GM19467 (cell line): ENCODE measurements around the gene CTNNBL1.
A peak's percentile ranks its signal among the peaks of the same experiment; 100 is the strongest.

Experiments
- ATAC-seq: cut with Tn5 transposase; IDR thresholded peaks from one replicate; pipeline ENCODE4 v1.9.1; 2021; ENCODE audit warnings: mild to moderate bottlenecking, moderate library complexity; ENCODE audit not compliant: unreplicated experiment

CTNNBL1 gene

DNA sequence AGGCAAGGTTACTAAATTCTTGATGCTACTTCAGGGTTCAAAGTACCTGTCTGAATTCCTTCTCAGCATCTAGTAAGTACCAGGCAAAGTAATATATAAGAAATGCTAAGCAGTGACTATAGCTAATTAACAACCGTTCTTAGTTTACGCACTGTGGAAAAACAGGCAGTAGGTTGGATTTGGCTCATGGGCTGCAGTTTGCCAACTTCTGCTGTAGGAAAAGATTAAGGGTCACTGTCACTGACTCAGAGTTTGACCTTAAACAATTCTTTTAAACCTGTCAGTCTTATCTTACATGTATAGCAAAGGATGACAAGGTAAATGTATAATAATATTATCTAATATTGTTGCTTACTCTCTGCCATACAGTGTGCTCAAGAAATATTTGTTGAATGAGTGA, 42.3 kb downstream of the CTNNBL1 start:
- no peak for ATAC-seq

DNA sequence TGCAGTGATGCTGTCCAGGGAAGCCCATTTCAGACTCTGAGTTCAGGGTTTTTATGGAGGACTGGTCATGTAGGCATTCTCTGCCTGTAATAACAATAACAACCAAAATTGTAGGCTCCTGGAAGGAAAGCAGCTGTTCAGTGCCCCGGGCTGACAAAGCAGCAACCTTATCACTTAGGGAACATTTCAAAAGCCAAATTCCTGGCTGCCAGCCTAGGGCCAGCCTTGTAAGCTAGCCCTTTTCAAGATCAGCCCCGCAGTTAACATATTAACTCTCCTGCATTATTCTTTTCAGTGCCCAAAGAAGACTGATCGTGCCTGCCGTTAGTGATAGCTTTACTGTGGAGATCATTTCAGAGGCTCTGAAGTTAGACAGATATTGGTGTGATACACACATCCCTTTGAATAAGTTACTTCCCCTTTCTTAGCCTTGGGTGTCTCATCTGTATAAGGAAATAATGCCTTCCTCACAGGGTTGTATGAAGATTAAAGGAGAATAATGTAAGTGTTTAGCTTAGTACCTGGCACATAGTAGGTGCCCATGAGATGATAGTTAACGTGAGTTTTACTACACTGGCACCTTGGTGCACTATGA, 44.1 kb downstream of the CTNNBL1 start:
- no peak for ATAC-seq

DNA sequence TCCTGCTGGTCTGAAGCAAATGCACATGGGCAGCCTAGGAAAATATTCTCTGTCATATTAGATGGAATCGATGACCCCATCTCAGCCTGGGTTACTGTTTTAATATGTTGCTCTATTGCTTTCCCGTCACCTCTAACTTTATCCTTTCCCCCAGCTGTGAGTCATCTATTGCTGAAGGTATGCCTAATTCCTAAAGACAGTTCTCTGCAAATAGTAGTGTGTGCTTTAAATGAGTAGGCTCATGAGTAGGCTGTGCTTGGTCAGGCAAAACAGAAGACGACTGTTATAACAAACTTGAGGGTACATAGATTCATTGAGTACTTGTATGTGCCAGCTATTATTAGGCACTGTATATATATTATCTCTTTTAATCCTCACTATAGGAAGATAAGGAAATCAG, 47.2 kb downstream of the CTNNBL1 start:
- ATAC-seq: no peak

DNA sequence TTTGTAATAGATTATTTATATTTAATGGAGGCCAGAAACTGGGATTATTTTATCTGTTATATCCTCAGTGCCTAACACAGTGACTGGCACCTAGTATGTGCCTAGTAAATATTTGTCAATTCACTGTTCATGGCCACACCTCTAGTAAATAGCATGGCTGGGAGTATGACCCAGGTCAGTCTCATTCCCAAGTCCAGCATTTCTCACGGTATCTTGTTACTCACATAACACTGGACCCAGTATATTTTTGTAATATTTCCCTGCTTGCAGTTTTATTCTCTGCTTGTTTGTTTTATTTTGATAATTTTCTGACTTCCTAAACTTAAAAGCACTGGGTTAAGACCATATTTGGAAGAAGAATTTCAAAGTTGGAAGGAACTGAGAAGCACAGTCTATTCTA, 47.7 kb downstream of the CTNNBL1 start:
- ATAC-seq: no peak

DNA sequence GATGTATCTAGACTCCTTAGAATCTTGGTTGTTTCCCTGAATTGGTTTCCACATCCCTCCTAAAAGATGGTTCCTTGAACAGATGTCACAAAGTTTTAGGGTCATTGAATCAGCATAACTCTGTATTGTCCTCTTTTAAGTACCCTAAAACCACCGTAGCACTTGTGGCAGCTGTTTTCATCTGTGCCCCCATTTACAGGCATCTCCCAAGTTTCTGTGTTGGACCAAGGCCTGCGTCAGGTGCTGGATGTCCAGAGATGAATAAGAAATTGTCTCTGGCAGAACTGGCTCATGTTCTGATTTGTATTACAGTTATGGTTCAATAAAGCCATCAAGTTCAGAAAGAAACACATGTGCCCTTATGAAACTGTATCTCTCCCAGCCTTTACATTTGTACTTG, 48.3 kb downstream of the CTNNBL1 start:
- no peak for ATAC-seq

DNA sequence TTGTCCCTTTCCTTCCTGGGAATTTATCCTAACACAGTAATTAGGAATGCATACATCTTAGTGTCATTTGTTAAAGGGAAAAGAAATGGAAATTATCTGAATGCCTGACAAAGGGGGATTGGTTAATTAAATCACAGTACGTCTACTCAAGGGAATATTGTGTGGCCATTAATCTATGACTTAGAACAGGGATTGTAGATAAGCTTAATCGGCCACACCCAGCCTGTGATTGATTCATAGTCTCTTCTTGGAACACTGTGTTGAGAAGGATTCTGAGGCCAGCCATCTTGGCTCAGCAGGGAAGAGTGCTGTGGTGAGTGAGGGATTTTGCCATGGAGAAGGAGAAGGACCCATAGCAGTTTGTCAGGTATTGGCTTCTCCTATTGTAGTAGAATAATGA, 50.5 kb downstream of the CTNNBL1 start:
- no peak for ATAC-seq

DNA sequence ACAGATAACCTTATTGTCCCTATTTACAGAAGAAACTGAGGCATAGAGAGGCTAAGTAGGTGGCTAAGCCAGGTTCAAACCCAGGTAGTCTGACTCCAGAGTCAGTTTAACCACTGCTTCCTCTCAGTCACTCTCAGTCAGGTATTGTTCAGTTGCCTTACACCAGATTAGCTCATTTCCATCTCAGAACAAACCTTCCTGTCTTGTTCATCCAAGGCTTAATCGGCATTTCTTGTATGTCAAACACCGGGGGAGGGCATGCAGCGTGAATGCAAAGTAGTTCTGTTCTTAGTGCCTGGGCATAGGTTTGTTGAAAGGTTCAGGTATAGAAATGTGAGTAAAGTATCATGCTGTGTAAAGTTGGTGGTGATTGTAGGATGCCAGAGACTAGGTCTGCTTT, 51.7 kb downstream of the CTNNBL1 start:
- peak; percentile 54 for ATAC-seq

GRCh38 chr20:37748015-37748414, 54.2 kb downstream of the CTNNBL1 start:
- no peak for ATAC-seq

GRCh38 chr20:37749218-37749617, 55.4 kb downstream of the CTNNBL1 start:
- no peak for ATAC-seq

GRCh38 chr20:37749620-37750403, 56.0 kb downstream of the CTNNBL1 start:
- no peak for ATAC-seq

- ATAC-seq: no peak
Measured at GRCh38 chr20:37755665-37756064, 61.8 kb downstream of the CTNNBL1 start.

- ATAC-seq: no peak
Measured at GRCh38 chr20:37756234-37756633, 62.4 kb downstream of the CTNNBL1 start.

DNA sequence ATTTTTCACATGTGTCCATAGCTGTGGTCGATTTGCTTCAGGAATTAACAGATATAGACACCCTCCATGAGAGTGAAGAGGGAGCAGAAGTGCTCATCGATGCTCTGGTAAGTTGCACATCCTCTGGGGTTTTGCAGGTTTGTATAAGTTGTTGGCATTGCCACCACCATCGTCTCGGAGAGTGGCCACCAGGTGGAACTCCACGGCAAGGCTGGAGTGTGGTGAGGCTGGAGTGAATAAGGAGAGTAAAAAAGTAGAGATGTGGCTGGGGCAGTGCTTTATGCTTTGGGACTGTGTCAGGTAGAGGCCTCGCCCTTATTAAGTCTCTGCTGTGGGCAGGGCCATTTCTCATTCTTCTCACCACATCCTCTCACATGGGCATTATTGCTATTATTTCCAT, 63.7 kb downstream of the CTNNBL1 start:
- ATAC-seq: no peak

DNA sequence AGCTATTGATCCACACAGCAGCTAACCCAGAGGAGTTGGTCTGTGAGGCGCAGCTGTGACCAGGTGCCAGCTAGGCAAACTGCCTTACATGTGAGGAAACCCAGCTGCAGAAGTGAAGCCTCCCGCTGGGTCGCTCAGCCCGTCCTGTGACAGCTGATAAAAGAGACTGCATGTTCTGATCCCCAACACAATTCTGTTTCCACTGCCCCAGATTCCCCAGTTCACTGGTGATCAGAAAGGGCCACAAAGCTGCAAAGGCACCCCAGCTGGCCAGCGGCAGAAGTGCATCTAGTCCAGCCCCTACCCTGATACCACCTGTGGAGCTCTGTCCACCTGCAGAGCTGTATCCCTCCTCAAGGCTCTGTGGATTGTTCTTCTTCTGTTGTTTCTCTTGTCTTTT, 64.5 kb downstream of the CTNNBL1 start:
- ATAC-seq: no peak

DNA sequence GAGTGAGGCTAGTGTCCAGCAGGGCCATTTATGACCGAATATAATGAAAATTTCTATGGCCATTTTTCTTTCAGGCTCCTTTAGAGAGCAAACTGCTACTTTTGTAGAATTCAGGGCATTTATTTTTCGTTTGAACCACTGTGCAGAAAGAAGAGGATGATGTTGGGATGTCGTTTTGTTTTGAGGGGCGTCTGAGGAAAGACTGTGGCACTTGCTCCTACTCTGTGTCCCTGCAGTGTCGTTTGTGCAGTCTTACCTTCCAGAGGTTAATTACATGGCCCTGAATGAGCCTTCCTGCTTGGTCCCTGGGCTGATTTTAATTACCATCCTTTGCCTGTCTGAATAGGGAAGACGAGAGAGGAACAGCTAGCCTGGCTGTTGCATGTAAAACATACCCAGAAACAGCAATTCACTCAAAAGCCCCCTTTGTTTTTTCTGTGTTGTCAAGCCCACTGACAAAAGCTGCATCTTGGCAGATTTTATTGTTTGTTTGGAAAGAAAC, 65.3 kb downstream of the CTNNBL1 start:
- no peak for ATAC-seq

DNA sequence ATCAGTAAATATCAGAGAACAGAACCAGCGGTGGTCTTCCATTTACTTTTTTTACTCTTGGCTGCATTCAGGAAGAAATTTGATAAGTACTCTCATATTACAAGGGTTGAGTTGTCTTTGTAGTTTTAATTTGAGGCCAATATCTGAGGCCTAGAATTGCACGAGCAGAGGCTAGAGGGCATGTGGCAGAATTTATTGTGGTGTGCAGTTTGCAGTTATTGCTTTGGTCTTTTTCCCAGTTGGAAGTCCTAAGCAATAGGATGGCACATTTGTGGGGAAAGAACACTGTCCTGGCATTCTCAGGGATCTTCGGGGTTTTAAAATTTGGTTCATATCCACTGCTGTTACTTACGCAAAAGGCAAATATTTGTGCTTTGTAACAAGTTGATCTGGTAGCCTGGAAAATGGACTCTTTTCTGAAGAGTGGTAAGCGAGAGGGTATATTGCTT, 66.0 kb downstream of the CTNNBL1 start:
- no peak for ATAC-seq

DNA sequence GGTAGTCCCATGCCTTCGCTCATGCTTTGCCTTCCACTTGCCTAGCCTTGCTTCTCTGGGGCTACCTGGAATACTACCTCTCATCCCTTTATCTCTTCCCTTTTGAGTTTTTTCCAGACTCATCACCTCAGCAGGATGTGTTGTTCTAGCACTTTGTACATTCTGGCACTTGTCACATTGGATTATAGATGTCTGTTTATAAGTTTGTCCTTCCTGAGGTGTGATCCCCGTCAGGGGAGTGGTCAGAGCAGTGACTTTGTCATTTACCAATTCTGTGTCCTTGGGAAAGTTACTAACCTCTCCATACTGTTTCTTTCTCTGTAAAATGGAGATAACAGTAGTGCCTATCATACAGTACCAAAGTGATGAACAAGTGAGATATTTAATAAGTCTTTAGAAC, 66.5 kb downstream of the CTNNBL1 start:
- no peak for ATAC-seq

DNA sequence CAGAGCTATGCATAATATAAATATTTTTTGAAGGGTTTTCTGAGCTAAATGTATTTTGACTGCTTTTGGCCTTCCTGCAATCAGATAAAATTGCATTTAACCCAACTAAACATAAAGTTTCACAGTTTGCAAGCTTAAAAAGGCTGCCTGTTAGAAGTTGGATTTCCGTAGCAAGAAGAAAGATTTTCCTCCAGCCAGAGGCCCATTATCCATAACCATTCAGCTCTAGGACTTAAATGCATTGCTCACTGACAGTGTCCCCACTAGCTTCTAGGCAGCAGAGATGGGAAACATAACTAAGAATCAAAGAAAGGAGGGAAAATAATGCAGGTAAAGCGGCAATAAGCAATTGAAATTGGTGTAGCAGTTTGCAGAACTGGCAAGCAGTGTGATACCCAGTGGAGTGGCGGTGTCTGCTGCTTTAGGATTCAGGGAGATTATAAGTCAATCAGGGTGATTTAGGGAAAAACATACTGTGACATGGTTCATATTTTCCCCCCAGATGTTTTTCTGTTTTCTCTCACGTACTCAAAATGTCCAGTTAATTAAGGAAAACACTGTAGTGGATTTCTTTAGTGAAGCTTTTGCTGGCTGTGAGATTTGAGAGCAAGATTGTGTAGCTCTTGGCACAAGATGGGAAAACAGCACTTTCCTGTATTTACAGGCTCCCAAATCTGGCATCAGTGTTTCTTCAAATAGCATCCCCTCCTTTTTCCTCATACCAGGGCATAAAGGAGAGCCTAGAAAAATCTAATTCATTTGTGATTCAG, 69.1 kb downstream of the CTNNBL1 start:
- no peak for ATAC-seq

GRCh38 chr20:37764333-37764935, 70.6 kb downstream of the CTNNBL1 start:
- ATAC-seq: no peak

DNA sequence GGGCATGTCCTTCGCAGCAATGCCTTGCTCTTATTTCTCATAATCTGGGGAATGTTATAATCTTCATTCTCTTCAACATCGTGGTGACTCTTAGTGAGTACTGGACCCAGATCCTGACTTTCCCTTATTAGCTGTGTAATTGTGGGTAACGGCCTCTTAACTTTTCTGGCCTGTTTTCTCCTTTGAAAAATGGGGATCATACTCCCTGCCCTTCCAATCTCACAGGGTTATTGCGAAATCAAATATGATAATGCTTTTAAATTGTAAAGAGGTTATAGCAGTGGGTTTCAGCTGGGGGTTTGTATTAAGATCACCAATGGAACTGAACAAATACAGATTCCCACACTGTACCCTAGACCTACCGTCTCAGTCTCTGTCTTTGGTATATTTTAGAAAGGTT, 77.1 kb downstream of the CTNNBL1 start:
- ATAC-seq: no peak

DNA sequence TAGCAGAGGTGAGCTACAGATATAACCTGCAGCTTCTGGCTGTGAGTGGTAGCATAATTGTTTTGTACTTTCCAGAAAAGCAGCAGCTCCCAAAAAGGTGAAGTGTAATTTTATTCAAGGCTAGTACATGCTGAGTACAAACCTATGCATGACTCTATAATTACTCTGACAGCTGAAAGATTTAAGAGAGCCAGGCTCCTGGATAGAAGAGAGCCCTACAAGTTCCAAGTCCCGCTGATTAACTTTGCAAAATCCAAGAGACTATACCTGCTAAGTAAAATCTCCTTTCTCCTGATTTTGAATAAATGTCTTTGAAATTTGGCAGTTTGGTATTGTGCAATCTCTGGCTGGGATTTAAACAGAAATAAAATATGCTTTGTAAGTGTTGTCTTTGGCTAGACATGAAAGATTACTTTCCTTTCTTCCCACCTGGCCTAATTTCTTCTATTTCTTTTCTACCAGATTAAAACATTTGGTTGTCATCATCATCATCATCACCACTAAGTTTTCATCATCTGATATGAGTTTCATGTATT, 79.5 kb downstream of the CTNNBL1 start:
- no peak for ATAC-seq
